ENCODE measurements around the gene RHEB. TPM values are rescaled to one million over a fixed set of nuclear protein-coding genes. Genes with fewer than 3 reads are reported as not detected.

Gene RHEB
- total RNA-seq, 2 experiments from 2014 or later = 57.6 to 93.2 TPM

GRCh38 chr7:151482883-151483710 is 36.6 kb downstream of the RHEB start:
- POLR2A ChIA-PET = interaction anchor here (1.0 kb wide), 1 partner anchor 8 kb away, joined by 4 read pairs; no protein-coding TSS in a partner anchor
- intact Hi-C loops (cut with micrococcal nuclease; ENCODE audit: unreplicated experiment) = no loop called here
- TSS peak; percentile 18 for BruUV-seq (replicated peaks)

GRCh38 chr7:151481650-151482505 is 37.8 kb downstream of the RHEB start:
- H3K4me1 ChIP-seq (ENCODE audit: insufficient read depth, low read length, poor library complexity, severe bottlenecking) = peaks cover 7% of the 10 kb centered on the region
- H3K9me2 ChIP-seq (ENCODE audit: insufficient read depth, low read length) = no peaks in the 10 kb centered on the region
- peaks cover 37% of the 10 kb centered on the region; the same call in 1 of the 2 replicates for H3K79me2 ChIP-seq (ENCODE audit: insufficient read depth, low read depth, low read length)
- intact Hi-C loops (cut with micrococcal nuclease; ENCODE audit: unreplicated experiment) = no loop called here
- no peak overlapping the region for H3K27ac ChIP-seq (ENCODE audit: low read depth, low read length, poor library complexity, severe bottlenecking)
- TF ChIP-seq EZH2phosphoT487 (IDR thresholded peaks at IDR 0.05; ENCODE audit: borderline replicate concordance, low read depth, low read length) (no peak), CTCF (conservative IDR thresholded peaks at IDR 0.05; ENCODE audit: low read length) (no peak)
- H4K20me1 ChIP-seq (ENCODE audit: insufficient read depth, low read length) = peaks cover 18% of the 10 kb centered on the region
- peaks cover 94% of the 10 kb centered on the region for H3K36me3 ChIP-seq (ENCODE audit: insufficient read depth, low read length)
- POLR2A ChIA-PET = interaction anchor here (0.7 to 1.0 kb wide), 2 partner anchors 10 to 33 kb away, joined by 3 to 4 read pairs; no protein-coding TSS in a partner anchor
- H3K4me2 ChIP-seq (ENCODE audit: low read length) = no peak overlapping the region
- no peak overlapping the region for H2AFZ ChIP-seq (ENCODE audit: low read length)
- no peaks in the 10 kb centered on the region for H3K9me3 ChIP-seq (ENCODE audit: low read length)
- CTCF ChIA-PET (ENCODE audit: unreplicated experiment) = no interaction called here
- BruUV-seq (replicated peaks) = no TSS peak
- DNase-seq (ENCODE audit: low spot score) = no peak
- H3K4me3 ChIP-seq (ENCODE audit: low read depth, low read length, poor library complexity, severe bottlenecking) = no peak overlapping the region

More at GRCh38 chr7:151482883-151483710, 36.6 kb downstream of the RHEB start:
- TF ChIP-seq EZH2phosphoT487 (IDR thresholded peaks at IDR 0.05; ENCODE audit: borderline replicate concordance, low read depth, low read length) (no peak), CTCF (conservative IDR thresholded peaks at IDR 0.05; ENCODE audit: low read length) (no peak)
- H3K79me2 ChIP-seq (ENCODE audit: insufficient read depth, low read depth, low read length) = peaks cover 30% of the 10 kb centered on the region; the same call in 1 of the 2 replicates
- no peak overlapping the region for H3K4me3 ChIP-seq (ENCODE audit: low read depth, low read length, poor library complexity, severe bottlenecking)
- H3K27ac ChIP-seq (ENCODE audit: low read depth, low read length, poor library complexity, severe bottlenecking) = no peak overlapping the region
- H3K4me2 ChIP-seq (ENCODE audit: low read length) = no peak overlapping the region
- peaks cover 94% of the 10 kb centered on the region for H3K36me3 ChIP-seq (ENCODE audit: insufficient read depth, low read length)
- CTCF ChIA-PET (ENCODE audit: unreplicated experiment) = no interaction called here
- H4K20me1 ChIP-seq (ENCODE audit: insufficient read depth, low read length) = peaks cover 18% of the 10 kb centered on the region
- no peaks in the 10 kb centered on the region for H3K9me2 ChIP-seq (ENCODE audit: insufficient read depth, low read length)
- DNase-seq (ENCODE audit: low spot score) = no peak
- H3K9me3 ChIP-seq (ENCODE audit: low read length) = no peaks in the 10 kb centered on the region
- peaks cover 7% of the 10 kb centered on the region for H3K4me1 ChIP-seq (ENCODE audit: insufficient read depth, low read length, poor library complexity, severe bottlenecking)
- H2AFZ ChIP-seq (ENCODE audit: low read length) = no peak overlapping the region

All from OCI-LY7 (cell line).